ENCODE measurements around the gene FOXS1.

DNA sequence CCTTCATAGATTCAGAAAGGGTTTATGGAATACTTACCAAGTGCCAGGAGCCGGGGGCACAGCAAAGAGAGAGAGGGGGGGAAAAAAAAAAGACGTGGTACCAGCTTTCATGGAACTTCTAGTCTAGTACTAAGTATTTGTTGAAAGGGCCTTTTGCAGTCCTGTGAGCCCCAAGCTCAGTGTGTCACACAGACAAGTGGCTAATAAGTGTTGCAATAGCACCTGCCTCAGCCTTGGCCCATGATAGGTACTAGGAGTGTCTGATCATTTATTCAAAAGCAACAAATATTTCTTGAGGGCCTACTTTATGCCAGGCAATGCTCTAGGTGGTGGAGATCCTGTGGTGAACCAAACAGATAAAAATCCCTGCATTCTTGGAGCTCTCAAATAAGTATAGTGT, 18.3 kb downstream of the FOXS1 start:
- TF ChIP-seq, protein P1, sequence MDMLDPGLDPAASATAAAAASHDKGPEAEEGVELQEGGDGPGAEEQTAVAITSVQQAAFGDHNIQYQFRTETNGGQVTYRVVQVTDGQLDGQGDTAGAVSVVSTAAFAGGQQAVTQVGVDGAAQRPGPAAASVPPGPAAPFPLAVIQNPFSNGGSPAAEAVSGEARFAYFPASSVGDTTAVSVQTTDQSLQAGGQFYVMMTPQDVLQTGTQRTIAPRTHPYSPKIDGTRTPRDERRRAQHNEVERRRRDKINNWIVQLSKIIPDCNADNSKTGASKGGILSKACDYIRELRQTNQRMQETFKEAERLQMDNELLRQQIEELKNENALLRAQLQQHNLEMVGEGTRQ (IDR thresholded peaks at IDR 0.05; ENCODE audit: borderline replicate concordance, low read depth, low read length): no peak
- TF ChIP-seq YY1 (IDR thresholded peaks at IDR 0.05; ENCODE audit: low read depth): no peak
- no peak for TF ChIP-seq CHD2 (IDR thresholded peaks at IDR 0.05; ENCODE audit: low read length, partially characterized antibody)
